DOHH2 (cell line): ENCODE measurements around the gene AUH.

ENCODE experiments used
- H3F3A ChIP-seq: fragments of 200-600 bp; sonication (generic), shearing (Covaris generic); 2 replicates; pipeline ENCODE4 v1.6.0; 2016; ENCODE audit warnings: antibody characterized with exemption, mild to moderate bottlenecking; ENCODE audit not compliant: control insufficient read depth, insufficient read depth
- H3K27ac ChIP-seq: fragments of 200-600 bp; sonication (generic); 2 replicates; pipeline ENCODE4 v1.5.1; 2014; ENCODE audit warnings: low read depth, mild to moderate bottlenecking, low read length, moderate library complexity
- H3K27me3 ChIP-seq: fragments of 200-600 bp; sonication (generic); 2 replicates; pipeline ENCODE4 v1.6.1; 2014; ENCODE audit warnings: mild to moderate bottlenecking, low read length, mixed read lengths; ENCODE audit not compliant: control insufficient read depth
- H3K36me3 ChIP-seq: fragments of 200-600 bp; sonication (generic); 2 replicates; pipeline ENCODE4 v1.6.1; 2014; ENCODE audit warnings: mild to moderate bottlenecking, low read length, moderate library complexity, mixed read lengths; ENCODE audit not compliant: control insufficient read depth
- H3K4me1 ChIP-seq: fragments of 200-600 bp; sonication (generic); 2 replicates; pipeline ENCODE4 v1.6.1; 2014; ENCODE audit warnings: mild to moderate bottlenecking, low read length, mixed read lengths; ENCODE audit not compliant: control insufficient read depth
- H3K4me2 ChIP-seq: fragments of 200-600 bp; sonication (generic); 2 replicates; pipeline ENCODE4 v1.6.0; 2014; ENCODE audit warnings: mild to moderate bottlenecking, low read length, moderate library complexity
- H3K4me3 ChIP-seq: fragments of 200-600 bp; sonication (generic); 2 replicates; pipeline ENCODE4 v1.5.1; 2014; ENCODE audit warnings: mild to moderate bottlenecking, low read length, mixed read lengths
- H3K79me2 ChIP-seq: fragments of 200-600 bp; sonication (generic); 2 replicates; pipeline ENCODE4 v1.6.1; 2014; ENCODE audit warnings: mild to moderate bottlenecking, low read length, mixed read lengths; ENCODE audit not compliant: control insufficient read depth
- H3K9me2 ChIP-seq: fragments of 200-600 bp; sonication (generic); replicated peaks from 2 replicates; pipeline ENCODE4 v1.6.1; 2014; ENCODE audit warnings: mild to moderate bottlenecking, low read length, mixed read lengths; ENCODE audit not compliant: control insufficient read depth
- H3K9me3 ChIP-seq: fragments of 200-600 bp; sonication (generic); 2 replicates; pipeline ENCODE4 v1.6.1; 2014; ENCODE audit warnings: antibody characterized with exemption, low read length, mixed read lengths; ENCODE audit not compliant: control insufficient read depth, insufficient read depth
- H4K20me1 ChIP-seq: fragments of 200-600 bp; sonication (generic); 2 replicates; pipeline ENCODE4 v1.6.0; 2014; ENCODE audit warnings: low read depth, mild to moderate bottlenecking, antibody characterized with exemption, low read length, moderate library complexity; ENCODE audit not compliant: control insufficient read depth, insufficient read depth
- EZH2phosphoT487 ChIP-seq: fragments of 200-600 bp; sonication (generic); IDR thresholded peaks from 2 replicates; pipeline ENCODE4 v1.6.1; 2017; ENCODE audit warnings: borderline replicate concordance, mild to moderate bottlenecking, antibody characterized with exemption, low read length, moderate library complexity, mixed read lengths
- TF ChIP-seq, protein P1 (sequence below): fragments of 200-600 bp; sonication (generic); IDR thresholded peaks from one replicate; pipeline ENCODE4 v1.5.1; 2014; ENCODE audit warnings: antibody characterized with exemption, mild to moderate bottlenecking, low read depth, low read length; ENCODE audit not compliant: poor library complexity, severe bottlenecking

AUH gene

DNA sequence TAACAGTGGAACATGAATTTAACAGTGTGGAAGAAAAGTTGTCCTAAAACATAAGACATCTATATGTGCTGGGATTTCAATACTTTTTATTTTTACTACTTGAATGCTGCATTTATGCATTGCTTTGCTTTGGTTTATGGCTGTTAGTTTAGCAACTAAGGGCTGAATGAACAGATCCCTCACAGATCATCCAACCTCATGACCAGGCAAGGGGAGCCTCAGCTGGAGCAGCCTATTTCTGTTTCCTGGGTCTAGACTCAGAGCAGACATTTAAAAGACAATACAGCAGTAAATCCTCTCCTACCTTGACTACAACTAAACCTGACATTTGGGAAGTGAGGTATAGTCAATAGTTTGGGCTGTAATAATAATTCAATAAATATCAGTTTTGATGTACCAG lies 163.3 kb downstream of the AUH start:
- peaks cover 10% of the 10 kb centered on the region for H3K4me1 ChIP-seq
- no peak for TF ChIP-seq EZH2phosphoT487
- TF ChIP-seq, protein P1, sequence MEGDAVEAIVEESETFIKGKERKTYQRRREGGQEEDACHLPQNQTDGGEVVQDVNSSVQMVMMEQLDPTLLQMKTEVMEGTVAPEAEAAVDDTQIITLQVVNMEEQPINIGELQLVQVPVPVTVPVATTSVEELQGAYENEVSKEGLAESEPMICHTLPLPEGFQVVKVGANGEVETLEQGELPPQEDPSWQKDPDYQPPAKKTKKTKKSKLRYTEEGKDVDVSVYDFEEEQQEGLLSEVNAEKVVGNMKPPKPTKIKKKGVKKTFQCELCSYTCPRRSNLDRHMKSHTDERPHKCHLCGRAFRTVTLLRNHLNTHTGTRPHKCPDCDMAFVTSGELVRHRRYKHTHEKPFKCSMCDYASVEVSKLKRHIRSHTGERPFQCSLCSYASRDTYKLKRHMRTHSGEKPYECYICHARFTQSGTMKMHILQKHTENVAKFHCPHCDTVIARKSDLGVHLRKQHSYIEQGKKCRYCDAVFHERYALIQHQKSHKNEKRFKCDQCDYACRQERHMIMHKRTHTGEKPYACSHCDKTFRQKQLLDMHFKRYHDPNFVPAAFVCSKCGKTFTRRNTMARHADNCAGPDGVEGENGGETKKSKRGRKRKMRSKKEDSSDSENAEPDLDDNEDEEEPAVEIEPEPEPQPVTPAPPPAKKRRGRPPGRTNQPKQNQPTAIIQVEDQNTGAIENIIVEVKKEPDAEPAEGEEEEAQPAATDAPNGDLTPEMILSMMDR = no peak
- H3K27ac ChIP-seq = no peak overlapping the region
- no peaks in the 10 kb centered on the region for H3F3A ChIP-seq
- H3K4me2 ChIP-seq = no peak overlapping the region
- H4K20me1 ChIP-seq = no peaks in the 10 kb centered on the region
- no peaks in the 10 kb centered on the region for H3K9me2 ChIP-seq
- H3K4me3 ChIP-seq = no peak overlapping the region
- peaks cover 18% of the 10 kb centered on the region for H3K27me3 ChIP-seq
- H3K36me3 ChIP-seq = no peaks in the 10 kb centered on the region
- no peaks in the 10 kb centered on the region for H3K79me2 ChIP-seq
- H3K9me3 ChIP-seq = peaks cover 6% of the 10 kb centered on the region; the same call in 1 of the 2 replicates

DNA sequence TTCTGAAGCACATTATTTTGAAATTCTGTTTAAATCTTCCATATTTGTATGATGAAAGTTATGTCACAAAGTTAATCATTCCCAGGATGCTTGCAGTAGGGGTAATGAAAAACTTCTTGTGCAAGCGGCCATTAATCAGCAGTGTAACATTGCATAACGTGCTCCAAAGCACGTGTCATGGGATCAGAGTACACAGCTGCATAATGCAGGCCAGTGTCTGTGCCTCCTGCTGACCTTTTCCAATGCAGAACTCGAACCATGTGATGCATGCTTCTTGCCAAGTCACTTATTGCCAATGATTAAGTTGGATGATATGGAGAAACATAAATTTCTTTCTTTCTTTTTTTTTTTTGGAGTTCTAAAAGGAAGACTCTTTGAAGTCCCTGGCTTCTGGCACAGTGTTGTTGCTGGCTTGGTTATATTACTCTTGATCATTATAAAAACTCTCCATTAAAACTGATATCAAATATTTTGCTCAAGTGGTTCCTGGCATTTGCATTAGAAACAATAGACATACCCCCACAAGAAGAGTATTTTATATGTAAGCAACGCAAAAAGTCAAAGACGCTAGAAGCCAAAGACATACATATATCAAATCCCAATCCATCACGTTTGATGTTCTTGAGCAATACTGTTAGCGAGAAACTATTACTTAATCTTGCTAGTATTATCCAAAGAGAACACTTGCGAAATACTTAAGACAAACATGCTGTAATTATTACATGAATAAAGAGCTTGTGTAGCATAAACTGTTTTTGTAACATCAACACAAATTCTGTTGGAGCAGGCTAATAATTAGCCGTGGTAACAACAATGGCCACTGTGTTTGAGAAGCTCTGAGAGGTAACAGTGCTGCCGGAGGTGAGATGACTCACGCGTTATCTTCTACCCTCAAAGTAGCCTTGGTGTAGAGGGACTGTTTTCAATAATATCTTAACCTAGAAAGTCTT lies 164.2 kb downstream of the AUH start:
- peaks cover 26% of the 10 kb centered on the region for H3K27me3 ChIP-seq
- TF ChIP-seq, protein P1 = no peak
- no peak for TF ChIP-seq EZH2phosphoT487

DNA sequence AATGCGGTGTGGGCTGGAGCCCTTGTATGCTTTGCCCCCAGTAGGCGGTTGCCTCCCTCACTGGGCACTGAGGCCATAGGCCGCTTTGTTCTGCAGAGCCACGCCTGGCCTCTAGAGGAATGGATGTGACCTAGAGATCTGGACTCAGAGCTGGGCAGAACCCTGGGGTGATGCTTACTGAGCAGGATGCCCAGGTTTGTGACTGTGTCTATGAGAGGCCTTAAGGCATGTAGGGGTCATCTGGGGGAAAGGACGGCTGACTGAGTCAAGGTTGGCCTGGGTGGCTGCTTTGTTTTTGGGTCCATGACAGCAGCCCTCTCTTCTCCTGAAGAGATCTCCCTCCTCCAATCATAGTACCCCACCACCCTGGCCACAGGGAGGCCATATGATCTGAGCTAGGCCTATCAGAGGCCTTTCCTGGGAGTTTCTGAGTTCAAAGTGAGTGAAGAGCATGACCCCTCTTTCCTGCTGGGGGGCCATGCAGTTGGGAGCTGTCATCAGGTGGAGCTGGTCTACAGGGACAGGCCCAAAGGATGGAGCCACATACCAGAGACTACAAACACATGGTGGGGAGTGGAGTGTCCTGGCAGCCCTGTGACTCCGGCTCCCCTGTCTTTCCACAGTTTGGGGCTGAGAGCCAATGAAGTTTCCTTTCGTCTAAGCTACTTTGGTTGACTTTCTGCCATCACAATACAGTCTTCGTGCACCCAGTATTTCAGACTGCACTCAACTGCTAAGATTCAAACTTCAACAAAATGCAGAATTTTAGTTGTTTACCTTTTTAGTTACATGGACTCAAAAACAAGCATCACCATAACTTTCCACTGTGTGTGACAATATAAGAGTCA lies 165.4 kb downstream of the AUH start:
- Histone ChIP-seq H3K9me3 (peaks cover 3% of the 10 kb centered on the region; the same call in 1 of the 2 replicates), H3K4me3 (no peak overlapping the region), H3K27ac (no peak overlapping the region), H4K20me1 (no peaks in the 10 kb centered on the region), H3K4me2 (no peak overlapping the region), H3K79me2 (no peaks in the 10 kb centered on the region), H3K4me1 (peaks cover 24% of the 10 kb centered on the region), H3K9me2 (no peaks in the 10 kb centered on the region), H3F3A (no peaks in the 10 kb centered on the region), H3K36me3 (no peaks in the 10 kb centered on the region), H3K27me3 (peaks cover 38% of the 10 kb centered on the region)
- TF ChIP-seq, protein P1 = no peak
- no peak for TF ChIP-seq EZH2phosphoT487

More for the DNA sequence above, 164.2 kb downstream of the AUH start:
- no peaks in the 10 kb centered on the region for H4K20me1 ChIP-seq
- no peak overlapping the region for H3K27ac ChIP-seq
- peaks cover 3% of the 10 kb centered on the region; the same call in 1 of the 2 replicates for H3K9me3 ChIP-seq
- H3K4me1 ChIP-seq = peaks cover 18% of the 10 kb centered on the region
- H3K9me2 ChIP-seq = no peaks in the 10 kb centered on the region
- H3K79me2 ChIP-seq = no peaks in the 10 kb centered on the region
- H3K4me3 ChIP-seq = no peak overlapping the region
- H3K4me2 ChIP-seq = no peak overlapping the region
- no peaks in the 10 kb centered on the region for H3F3A ChIP-seq
- H3K36me3 ChIP-seq = no peaks in the 10 kb centered on the region
